Measurements from ENCODE around the gene PLOD1. TPM values are rescaled to one million over a fixed set of nuclear protein-coding genes. Genes with fewer than 3 reads are reported as not detected.

The PLOD1 gene
- total RNA-seq, 5 donors from 2014 or later (not counting 1 experiment from before 2014, with no cell fraction given) = 2.6 to 6.9 (median 4.6) TPM

- ATAC-seq (replicated peaks in 1 of 4) (no peak), DNase-seq (no peak)
- Mint-ChIP-seq H3K4me3 (no peak overlapping the region), H3K36me3 (peaks cover 46% of the 10 kb centered on the region), H3K4me1 (peaks cover 9 to 13% (median 11%) of the 10 kb centered on the region in 3 donors), H3K9me3 (no peaks in the 10 kb centered on the region), H3K27ac (no peak overlapping the region), H3K27me3 (no peaks in the 10 kb centered on the region)
- Histone ChIP-seq H3K27ac (ENCODE audit: low read length) (no peak overlapping the region), H3K27me3 (replicated peaks in 1 of 2; ENCODE audit: control insufficient read depth in 2 of 2, extremely low read depth in 1 of 2, insufficient read depth in 2 of 2, low read length in 1 of 2) (no peaks in the 10 kb centered on the region), H3K4me1 (ENCODE audit: control insufficient read depth in 1 of 2, extremely low read depth in 1 of 2, insufficient read depth in 2 of 2, low read length in 2 of 2) (peaks cover 0 to 3% of the 10 kb centered on the region in 2 experiments), H3K9me3 (no peaks in the 10 kb centered on the region), H3K4me3 (ENCODE audit: control insufficient read depth in 1 of 2, extremely low read depth in 1 of 2, low read length in 1 of 2) (no peak overlapping the region), H3K36me3 (ENCODE audit: control insufficient read depth in 2 of 2, extremely low read depth in 1 of 2, insufficient read depth in 1 of 2, low read length in 1 of 2) (peaks cover 22 to 65% of the 10 kb centered on the region in 2 donors)
- ChIA-PET CTCF (interaction anchor here in 1 of 2 donors (0.6 kb wide), 1 partner anchor 30 kb away, joined by 4 read pairs; no protein-coding TSS in a partner anchor), POLR2A (no interaction called here)
- WGBS (ENCODE audit: insufficient coverage) = 97% methylated on average over 10 of the region's 10 CpGs
Observed at GRCh38 chr1:11990303-11991032, 56.0 kb downstream of the PLOD1 start.

GRCh38 chr1:11991969-11992676, 57.6 kb downstream of the PLOD1 start:
- 100% methylated on average over 8 of the region's 16 CpGs for WGBS (ENCODE audit: insufficient coverage)
- H3K9me3 ChIP-seq = no peaks in the 10 kb centered on the region
- no peaks in the 10 kb centered on the region for H3K27me3 ChIP-seq (replicated peaks in 1 of 2; ENCODE audit: control insufficient read depth in 2 of 2, extremely low read depth in 1 of 2, insufficient read depth in 2 of 2, low read length in 1 of 2)
- Mint-ChIP-seq H3K4me1 (peaks cover 0 to 6% (median 3%) of the 10 kb centered on the region in 3 donors), H3K4me3 (no peak overlapping the region), H3K27ac (no peak overlapping the region), H3K9me3 (no peaks in the 10 kb centered on the region), H3K36me3 (peaks cover 46% of the 10 kb centered on the region), H3K27me3 (no peaks in the 10 kb centered on the region)
- no peak overlapping the region for H3K4me3 ChIP-seq (ENCODE audit: control insufficient read depth in 1 of 2, extremely low read depth in 1 of 2, low read length in 1 of 2)
- peaks cover 0 to 3% of the 10 kb centered on the region in 2 experiments for H3K4me1 ChIP-seq (ENCODE audit: control insufficient read depth in 1 of 2, extremely low read depth in 1 of 2, insufficient read depth in 2 of 2, low read length in 2 of 2)
- DNase-seq (no peak), ATAC-seq (replicated peaks in 1 of 4) (no peak)
- CTCF ChIA-PET = no interaction called here
- peaks cover 25 to 70% of the 10 kb centered on the region in 2 donors for H3K36me3 ChIP-seq (ENCODE audit: control insufficient read depth in 2 of 2, extremely low read depth in 1 of 2, insufficient read depth in 1 of 2, low read length in 1 of 2)
- H3K27ac ChIP-seq (ENCODE audit: low read length) = no peak overlapping the region
- POLR2A ChIA-PET = interaction anchor here in 1 of 2 donors (0.5 kb wide), 1 partner anchor 833 kb away, joined by 4 read pairs; no protein-coding TSS in a partner anchor

- POLR2A ChIA-PET = no interaction called here
Observed at GRCh38 chr1:11997081-11997850, 62.7 kb downstream of the PLOD1 start.

GRCh38 chr1:11998636-11999035, 64.1 kb downstream of the PLOD1 start:
- ChIA-PET POLR2A (no interaction called here), CTCF (no interaction called here)
- H3K27me3 Mint-ChIP-seq = no peaks in the 10 kb centered on the region
- 95% methylated on average over 4 of the region's 5 CpGs for WGBS (ENCODE audit: insufficient coverage)
- ATAC-seq (replicated peaks in 1 of 4) (no peak), DNase-seq (no peak)
- Histone ChIP-seq H3K36me3 (ENCODE audit: control insufficient read depth in 2 of 2, extremely low read depth in 1 of 2, insufficient read depth in 1 of 2, low read length in 1 of 2) (peaks cover 39 to 79% of the 10 kb centered on the region in 2 donors), H3K4me1 (ENCODE audit: control insufficient read depth in 1 of 2, extremely low read depth in 1 of 2, insufficient read depth in 2 of 2, low read length in 2 of 2) (no peaks in the 10 kb centered on the region), H3K27me3 (replicated peaks in 1 of 2; ENCODE audit: control insufficient read depth in 2 of 2, extremely low read depth in 1 of 2, insufficient read depth in 2 of 2, low read length in 1 of 2) (no peaks in the 10 kb centered on the region), H3K27ac (ENCODE audit: low read length) (no peak overlapping the region), H3K4me3 (ENCODE audit: control insufficient read depth in 1 of 2, extremely low read depth in 1 of 2, low read length in 1 of 2) (no peak overlapping the region), H3K9me3 (no peaks in the 10 kb centered on the region)
- peaks cover 47% of the 10 kb centered on the region for H3K36me3 Mint-ChIP-seq
- no peaks in the 10 kb centered on the region for H3K4me1 Mint-ChIP-seq
- H3K4me3 Mint-ChIP-seq = no peak overlapping the region
- no peak overlapping the region for H3K27ac Mint-ChIP-seq
- no peaks in the 10 kb centered on the region for H3K9me3 Mint-ChIP-seq

More at GRCh38 chr1:11997081-11997850, 62.7 kb downstream of the PLOD1 start:
- Histone ChIP-seq H3K27me3 (replicated peaks in 1 of 2; ENCODE audit: control insufficient read depth in 2 of 2, extremely low read depth in 1 of 2, insufficient read depth in 2 of 2, low read length in 1 of 2) (no peaks in the 10 kb centered on the region), H3K4me1 (ENCODE audit: control insufficient read depth in 1 of 2, extremely low read depth in 1 of 2, insufficient read depth in 2 of 2, low read length in 2 of 2) (no peaks in the 10 kb centered on the region), H3K36me3 (ENCODE audit: control insufficient read depth in 2 of 2, extremely low read depth in 1 of 2, insufficient read depth in 1 of 2, low read length in 1 of 2) (peaks cover 34 to 76% of the 10 kb centered on the region in 2 donors), H3K4me3 (ENCODE audit: control insufficient read depth in 1 of 2, extremely low read depth in 1 of 2, low read length in 1 of 2) (no peak overlapping the region), H3K27ac (ENCODE audit: low read length) (no peak overlapping the region), H3K9me3 (no peaks in the 10 kb centered on the region)
- no peak overlapping the region for H3K4me3 Mint-ChIP-seq
- H3K27ac Mint-ChIP-seq = no peak overlapping the region
- ATAC-seq (replicated peaks in 1 of 4) = no peak
- WGBS (ENCODE audit: insufficient coverage) = no CpG with 5 or more reads among the region's 5 CpGs
- H3K4me1 Mint-ChIP-seq = no peaks in the 10 kb centered on the region
- no peaks in the 10 kb centered on the region for H3K9me3 Mint-ChIP-seq
- peaks cover 39% of the 10 kb centered on the region for H3K36me3 Mint-ChIP-seq
- CTCF ChIA-PET = interaction anchor here in 1 of 2 donors (0.7 kb wide), 1 partner anchor 22 kb away, joined by 6 read pairs; no protein-coding TSS in a partner anchor
- no peak for DNase-seq
- H3K27me3 Mint-ChIP-seq = no peaks in the 10 kb centered on the region

- Histone ChIP-seq H3K27ac (ENCODE audit: low read length) (no peak overlapping the region), H3K36me3 (ENCODE audit: control insufficient read depth in 2 of 2, extremely low read depth in 1 of 2, insufficient read depth in 1 of 2, low read length in 1 of 2) (peaks cover 39 to 81% of the 10 kb centered on the region in 2 donors), H3K4me1 (ENCODE audit: control insufficient read depth in 1 of 2, extremely low read depth in 1 of 2, insufficient read depth in 2 of 2, low read length in 2 of 2) (no peaks in the 10 kb centered on the region), H3K9me3 (no peaks in the 10 kb centered on the region), H3K4me3 (ENCODE audit: control insufficient read depth in 1 of 2, extremely low read depth in 1 of 2, low read length in 1 of 2) (no peak overlapping the region), H3K27me3 (replicated peaks in 1 of 2; ENCODE audit: control insufficient read depth in 2 of 2, extremely low read depth in 1 of 2, insufficient read depth in 2 of 2, low read length in 1 of 2) (no peaks in the 10 kb centered on the region)
- ChIA-PET POLR2A (no interaction called here), CTCF (no interaction called here)
- no CpG with 5 or more reads among the region's 3 CpGs for WGBS (ENCODE audit: insufficient coverage)
- Mint-ChIP-seq H3K4me3 (no peak overlapping the region), H3K27ac (no peak overlapping the region), H3K36me3 (peaks cover 51% of the 10 kb centered on the region), H3K4me1 (no peaks in the 10 kb centered on the region), H3K9me3 (no peaks in the 10 kb centered on the region), H3K27me3 (no peaks in the 10 kb centered on the region)
- DNase-seq (no peak), ATAC-seq (replicated peaks in 1 of 4) (no peak)
Observed at GRCh38 chr1:11999236-11999635, 64.7 kb downstream of the PLOD1 start.

- ChIA-PET POLR2A (no interaction called here), CTCF (no interaction called here)
- ATAC-seq (replicated peaks in 1 of 4) (no peak), DNase-seq (peak in 17 of 35 experiments; percentile 7 to 54 (median 24))
- WGBS (ENCODE audit: insufficient coverage) = 86% methylated on average over 12 of the region's 14 CpGs
- no peaks in the 10 kb centered on the region for H3K4me1 Mint-ChIP-seq
- H3K27ac ChIP-seq (ENCODE audit: low read length) = no peak overlapping the region
- no peak overlapping the region for H3K4me3 Mint-ChIP-seq
- no peaks in the 10 kb centered on the region for H3K27me3 Mint-ChIP-seq
- H3K4me3 ChIP-seq (ENCODE audit: control insufficient read depth in 1 of 2, extremely low read depth in 1 of 2, low read length in 1 of 2) = no peak overlapping the region
- no peak overlapping the region for H3K27ac Mint-ChIP-seq
- H3K36me3 Mint-ChIP-seq = peaks cover 54% of the 10 kb centered on the region
- no peaks in the 10 kb centered on the region for H3K9me3 ChIP-seq
- H3K4me1 ChIP-seq (ENCODE audit: control insufficient read depth in 1 of 2, extremely low read depth in 1 of 2, insufficient read depth in 2 of 2, low read length in 2 of 2) = no peaks in the 10 kb centered on the region
- H3K36me3 ChIP-seq (ENCODE audit: control insufficient read depth in 2 of 2, extremely low read depth in 1 of 2, insufficient read depth in 1 of 2, low read length in 1 of 2) = peaks cover 44 to 87% of the 10 kb centered on the region in 2 donors
- H3K9me3 Mint-ChIP-seq = no peaks in the 10 kb centered on the region
- H3K27me3 ChIP-seq (replicated peaks in 1 of 2; ENCODE audit: control insufficient read depth in 2 of 2, extremely low read depth in 1 of 2, insufficient read depth in 2 of 2, low read length in 1 of 2) = no peaks in the 10 kb centered on the region
Observed at GRCh38 chr1:12001249-12001917, 66.9 kb downstream of the PLOD1 start.

Data from T-cell (primary cell).